Retinal pigment epithelial cell (primary cell): Measurements from ENCODE around the gene BORCS8.
"Not testable (repeated sequence)": the region's sequence is repeated elsewhere in the genome, so short reads cannot be mapped to it uniquely, and the experiment has no call there.

Source experiments
- DNase-seq: peaks from one replicate; pipeline ENCODE4 v3.0.0-alpha.2; 2010; ENCODE audit warnings: low read depth
- H3K4me3 ChIP-seq: 2 replicates; pipeline ENCODE4 v1.5.1; 2011; ENCODE audit warnings: mild to moderate bottlenecking, low read length, control low read depth, moderate library complexity
- TF ChIP-seq, protein P1 (sequence below): conservative IDR thresholded peaks from 2 replicates; pipeline ENCODE4 v1.5.1; 2011; ENCODE audit warnings: low read depth, low read length, control low read depth, inconsistent platforms

BORCS8 gene

DNA sequence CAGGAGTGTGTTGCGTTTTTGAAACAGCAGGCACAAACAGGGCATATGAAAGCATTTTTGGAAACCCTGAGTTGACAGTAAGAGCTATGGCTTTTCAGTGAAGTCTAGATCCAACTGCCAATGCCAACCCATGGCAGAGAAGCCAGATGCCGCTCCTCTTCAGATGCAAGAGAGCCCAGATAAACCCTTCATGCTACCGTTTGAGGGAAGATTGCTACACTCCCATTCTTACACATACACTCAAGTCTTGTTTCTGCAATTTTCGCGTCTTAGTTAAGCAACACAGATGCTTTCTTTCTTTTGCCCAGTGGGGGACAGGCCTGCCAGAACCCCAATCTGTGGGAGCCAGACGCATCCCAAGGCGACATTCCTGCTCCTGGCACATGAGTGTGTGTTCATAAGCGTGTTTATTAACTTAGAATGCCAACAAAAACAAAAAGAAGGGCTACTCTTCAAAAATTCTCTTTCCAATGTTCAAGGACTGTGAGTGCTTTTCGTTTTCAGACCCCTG lies 10.4 kb downstream of the BORCS8 start:
- TF ChIP-seq, protein P1, sequence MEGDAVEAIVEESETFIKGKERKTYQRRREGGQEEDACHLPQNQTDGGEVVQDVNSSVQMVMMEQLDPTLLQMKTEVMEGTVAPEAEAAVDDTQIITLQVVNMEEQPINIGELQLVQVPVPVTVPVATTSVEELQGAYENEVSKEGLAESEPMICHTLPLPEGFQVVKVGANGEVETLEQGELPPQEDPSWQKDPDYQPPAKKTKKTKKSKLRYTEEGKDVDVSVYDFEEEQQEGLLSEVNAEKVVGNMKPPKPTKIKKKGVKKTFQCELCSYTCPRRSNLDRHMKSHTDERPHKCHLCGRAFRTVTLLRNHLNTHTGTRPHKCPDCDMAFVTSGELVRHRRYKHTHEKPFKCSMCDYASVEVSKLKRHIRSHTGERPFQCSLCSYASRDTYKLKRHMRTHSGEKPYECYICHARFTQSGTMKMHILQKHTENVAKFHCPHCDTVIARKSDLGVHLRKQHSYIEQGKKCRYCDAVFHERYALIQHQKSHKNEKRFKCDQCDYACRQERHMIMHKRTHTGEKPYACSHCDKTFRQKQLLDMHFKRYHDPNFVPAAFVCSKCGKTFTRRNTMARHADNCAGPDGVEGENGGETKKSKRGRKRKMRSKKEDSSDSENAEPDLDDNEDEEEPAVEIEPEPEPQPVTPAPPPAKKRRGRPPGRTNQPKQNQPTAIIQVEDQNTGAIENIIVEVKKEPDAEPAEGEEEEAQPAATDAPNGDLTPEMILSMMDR: no peak
- no peak for DNase-seq
- H3K4me3 ChIP-seq: no peak overlapping the region

DNA sequence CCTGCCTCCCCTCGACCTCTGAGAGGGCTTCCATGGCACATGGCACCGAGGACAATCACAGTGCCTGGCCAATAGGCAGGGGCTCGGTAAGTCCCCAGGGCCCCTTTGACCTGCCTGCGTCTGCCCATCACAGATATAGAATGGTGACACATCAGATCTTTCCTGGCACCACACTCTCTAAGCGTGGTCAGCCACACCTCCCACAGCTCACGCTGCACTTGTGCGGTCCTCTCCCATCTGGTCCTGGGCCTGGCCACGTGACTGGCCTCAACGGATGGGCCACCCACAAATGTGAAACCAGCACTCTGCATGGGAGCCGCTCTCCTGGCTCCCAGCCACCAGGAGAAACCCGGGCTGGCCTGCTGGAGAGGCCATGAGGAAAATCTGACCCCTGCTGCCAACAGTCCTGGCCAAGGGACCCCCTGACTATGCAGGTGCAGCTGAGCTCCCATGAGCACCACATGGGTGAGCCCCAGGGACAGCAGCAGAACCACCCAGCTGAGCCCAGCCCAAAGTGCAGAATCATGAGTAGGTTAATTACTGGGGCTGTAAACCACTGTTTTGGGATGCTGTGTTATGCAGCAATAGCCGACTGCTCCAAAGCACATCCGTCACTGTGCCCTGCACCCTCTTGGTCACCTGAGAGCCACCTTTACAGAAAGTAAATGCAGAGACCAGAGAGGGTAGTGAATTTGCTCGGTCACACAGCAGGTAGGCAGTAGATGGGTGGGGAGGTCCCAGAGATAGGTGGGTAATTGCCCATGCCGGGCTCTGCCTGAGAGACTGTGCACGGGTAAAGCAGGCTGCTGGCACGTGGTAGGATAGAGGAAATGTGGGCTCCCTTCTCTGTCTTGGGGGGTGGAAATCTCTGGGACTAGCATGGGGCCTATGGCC lies 12.2 kb downstream of the BORCS8 start:
- TF ChIP-seq, protein P1: no peak
- no peak for DNase-seq
- H3K4me3 ChIP-seq: no peak overlapping the region

DNA sequence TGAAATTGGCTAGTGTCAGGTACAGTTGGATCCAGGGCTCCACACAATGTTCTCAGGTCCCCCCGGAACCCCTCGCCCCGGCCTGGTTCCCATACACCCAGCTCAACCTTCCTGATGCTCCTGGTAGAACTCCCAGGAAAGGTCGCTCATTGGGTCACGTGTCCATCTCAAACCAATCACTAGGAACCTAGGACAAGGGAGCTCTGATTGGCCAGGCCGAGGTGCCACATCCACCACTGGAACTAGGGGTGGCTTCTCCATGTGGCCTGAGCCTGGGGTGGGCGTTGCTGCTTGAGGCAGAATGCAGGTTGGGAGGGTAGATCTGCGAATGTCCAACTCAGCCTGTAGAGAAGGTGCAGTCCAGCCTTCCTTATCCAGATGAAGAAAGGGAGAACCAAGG lies 15.0 kb downstream of the BORCS8 start:
- DNase-seq: no peak
- TF ChIP-seq, protein P1: no peak
- no peak overlapping the region for H3K4me3 ChIP-seq

DNA sequence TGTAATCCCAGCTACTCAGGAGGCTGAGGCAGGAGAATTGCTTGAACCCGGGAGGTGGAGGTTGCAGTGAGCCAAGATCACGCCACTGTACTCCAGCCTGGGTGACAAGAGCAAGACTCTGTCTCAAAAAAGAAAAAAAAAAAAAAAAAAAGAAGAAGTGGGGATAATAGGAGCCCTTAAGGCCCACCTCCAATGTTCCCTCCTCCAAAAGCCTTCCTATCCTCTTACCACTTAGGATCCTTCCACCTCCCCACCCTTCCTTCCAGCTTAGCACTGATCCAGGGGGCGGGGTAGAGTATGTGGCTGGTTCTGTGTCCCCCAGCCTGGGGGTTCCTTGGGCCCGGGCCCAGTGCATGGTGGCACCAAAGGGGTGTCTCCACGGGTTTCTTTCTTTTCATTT lies 18.7 kb downstream of the BORCS8 start:
- not testable (repeated sequence) for DNase-seq, H3K4me3 ChIP-seq

DNA sequence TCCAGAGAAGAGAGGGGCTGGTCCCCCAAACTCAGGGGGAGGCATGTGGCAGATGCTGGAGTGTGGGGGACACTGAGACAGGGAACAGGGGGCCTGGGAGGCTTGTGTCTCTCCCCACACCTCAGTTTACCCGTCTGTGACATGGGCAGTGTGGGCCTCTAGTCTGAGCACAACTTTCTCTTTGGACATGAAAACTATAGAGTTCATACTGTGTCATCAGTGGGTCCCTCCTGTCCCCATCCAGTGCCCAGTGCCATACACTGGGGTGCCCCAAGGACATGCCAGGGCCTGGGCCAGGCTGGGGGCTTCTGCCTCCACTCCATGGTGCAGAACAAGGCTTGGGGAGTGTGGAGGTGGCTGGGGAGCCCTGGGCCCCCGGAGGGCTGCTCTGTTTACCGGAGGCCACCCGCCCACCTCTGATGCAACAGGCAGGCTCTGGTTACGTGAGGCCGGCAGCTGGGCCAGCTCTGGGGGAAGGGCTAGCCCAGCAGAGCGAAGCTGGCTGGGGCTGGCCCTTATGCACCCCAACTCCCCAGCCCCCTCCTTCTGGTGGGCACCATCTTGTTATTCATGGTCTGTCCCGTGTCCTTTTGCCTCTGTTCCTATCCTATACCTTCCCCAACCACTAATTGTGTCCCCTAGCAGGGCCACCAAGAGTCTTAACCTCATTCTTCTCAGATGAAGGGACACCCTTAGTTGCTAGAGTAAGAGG lies 20.0 kb downstream of the BORCS8 start:
- TF ChIP-seq, protein P1: no peak
- no peak overlapping the region for H3K4me3 ChIP-seq
- no peak for DNase-seq

DNA sequence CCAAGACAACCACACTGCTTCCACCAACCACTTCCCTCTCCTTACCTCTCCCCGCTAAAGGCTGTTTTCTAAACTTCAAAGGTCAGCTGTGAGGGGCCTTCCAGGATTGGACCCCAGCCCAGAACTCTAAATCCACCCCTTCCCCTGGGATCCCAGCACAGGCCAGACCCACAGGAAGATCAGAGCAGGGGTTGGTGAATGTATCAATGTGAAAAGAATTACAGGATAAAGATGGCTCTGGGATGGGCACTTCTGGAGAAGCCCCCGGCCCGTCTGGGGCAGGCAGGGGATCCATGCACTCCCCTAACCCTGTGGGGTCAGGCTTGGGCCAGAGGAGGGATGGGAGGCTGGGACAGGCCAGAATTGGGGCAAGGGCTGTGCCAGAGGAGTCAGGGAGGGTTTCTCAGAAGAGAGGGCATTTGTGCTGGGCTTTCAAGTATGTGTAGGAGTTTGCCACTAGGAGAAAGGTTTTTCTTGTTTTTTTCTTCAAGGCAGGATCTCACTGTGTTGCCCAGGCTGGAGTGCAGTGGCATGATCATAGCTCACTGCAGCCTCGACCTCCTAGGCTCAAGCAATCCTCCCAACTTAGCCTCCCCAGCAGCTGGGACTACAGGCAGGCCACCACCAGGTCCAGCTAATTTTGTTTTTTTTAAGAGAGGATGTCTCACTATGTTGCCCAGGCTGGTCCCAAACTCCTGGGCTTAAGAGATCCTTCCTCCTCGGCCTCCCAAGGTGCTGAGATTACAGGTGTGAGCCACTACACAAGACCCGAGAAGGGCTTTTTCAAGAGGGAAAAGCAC lies 20.9 kb downstream of the BORCS8 start:
- no peak for DNase-seq
- no peak overlapping the region for H3K4me3 ChIP-seq

More for the DNA sequence above, 20.9 kb downstream of the BORCS8 start:
- TF ChIP-seq, protein P1: no peak
